Parathyroid adenoma (tissue), 2 donors: Measurements from ENCODE around the gene NTN3.

ENCODE experiments used
- H2AFZ ChIP-seq: fragments of 300-600 bp; sonication (generic); one replicate; pipeline ENCODE4 v1.7.0; 2017; ENCODE audit warnings: antibody characterized with exemption, mild to moderate bottlenecking
- H3K27ac ChIP-seq: fragments of 300-600 bp; sonication (generic); one replicate; pipeline ENCODE4 v1.7.0; 2017
- H3K27me3 ChIP-seq: fragments of 300-600 bp; sonication (generic); one replicate; pipeline ENCODE4 v1.7.0; 2017; ENCODE audit warnings: low read length; ENCODE audit not compliant: control insufficient read depth, insufficient read depth
- H3K36me3 ChIP-seq: fragments of 300-600 bp; sonication (generic); one replicate; pipeline ENCODE4 v1.7.0; 2017; ENCODE audit warnings: low read length; ENCODE audit not compliant: control insufficient read depth, insufficient read depth
- H3K4me1 ChIP-seq: fragments of 300-600 bp; sonication (generic); one replicate; pipeline ENCODE4 v1.7.0; 2017; ENCODE audit warnings: control low read depth
- H3K4me2 ChIP-seq: fragments of 300-600 bp; sonication (generic); one replicate; pipeline ENCODE4 v1.7.0; 2017; ENCODE audit warnings: low read length
- H3K4me3 ChIP-seq: fragments of 300-600 bp; sonication (generic); one replicate; pipeline ENCODE4 v1.7.0; 2017; ENCODE audit warnings: low read depth, low read length
- H3K79me2 ChIP-seq: fragments of 300-600 bp; sonication (generic); one replicate; pipeline ENCODE4 v1.7.0; 2017; ENCODE audit warnings: control low read depth
- H3K9ac ChIP-seq: fragments of 300-600 bp; sonication (generic); one replicate; pipeline ENCODE4 v1.7.0; 2017; ENCODE audit warnings: mild to moderate bottlenecking
- H3K9me3 ChIP-seq: fragments of 300-600 bp; sonication (generic); one replicate; pipeline ENCODE4 v1.7.0; 2017; ENCODE audit warnings: low read length; ENCODE audit not compliant: control insufficient read depth
- TF ChIP-seq, protein P1 (sequence below): fragments of 300-600 bp; sonication (generic); IDR thresholded peaks from one replicate; pipeline ENCODE4 v1.7.0; 2017; ENCODE audit warnings: antibody characterized with exemption, mild to moderate bottlenecking
- donor health status: primary hyperparathyroidism.

NTN3 gene

GRCh38 chr16:2516391-2517240 lies 45.5 kb downstream of the NTN3 start:
- Histone ChIP-seq H3K36me3 (no peaks in the 10 kb centered on the region), H3K4me2 (peak overlapping the region; percentile 98), H3K4me3 (no peak overlapping the region), H3K9ac (no peak overlapping the region), H3K27me3 (no peaks in the 10 kb centered on the region), H3K9me3 (no peaks in the 10 kb centered on the region), H3K27ac (peak overlapping the region; percentile 2), H3K79me2 (peaks cover 53% of the 10 kb centered on the region), H2AFZ (no peak overlapping the region), H3K4me1 (peaks cover 53% of the 10 kb centered on the region)
- TF ChIP-seq, protein P1, sequence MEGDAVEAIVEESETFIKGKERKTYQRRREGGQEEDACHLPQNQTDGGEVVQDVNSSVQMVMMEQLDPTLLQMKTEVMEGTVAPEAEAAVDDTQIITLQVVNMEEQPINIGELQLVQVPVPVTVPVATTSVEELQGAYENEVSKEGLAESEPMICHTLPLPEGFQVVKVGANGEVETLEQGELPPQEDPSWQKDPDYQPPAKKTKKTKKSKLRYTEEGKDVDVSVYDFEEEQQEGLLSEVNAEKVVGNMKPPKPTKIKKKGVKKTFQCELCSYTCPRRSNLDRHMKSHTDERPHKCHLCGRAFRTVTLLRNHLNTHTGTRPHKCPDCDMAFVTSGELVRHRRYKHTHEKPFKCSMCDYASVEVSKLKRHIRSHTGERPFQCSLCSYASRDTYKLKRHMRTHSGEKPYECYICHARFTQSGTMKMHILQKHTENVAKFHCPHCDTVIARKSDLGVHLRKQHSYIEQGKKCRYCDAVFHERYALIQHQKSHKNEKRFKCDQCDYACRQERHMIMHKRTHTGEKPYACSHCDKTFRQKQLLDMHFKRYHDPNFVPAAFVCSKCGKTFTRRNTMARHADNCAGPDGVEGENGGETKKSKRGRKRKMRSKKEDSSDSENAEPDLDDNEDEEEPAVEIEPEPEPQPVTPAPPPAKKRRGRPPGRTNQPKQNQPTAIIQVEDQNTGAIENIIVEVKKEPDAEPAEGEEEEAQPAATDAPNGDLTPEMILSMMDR, result no peak

- Histone ChIP-seq H3K4me1 (peaks cover 40% of the 10 kb centered on the region), H3K4me2 (peak overlapping the region; percentile 2), H3K36me3 (no peaks in the 10 kb centered on the region), H3K4me3 (no peak overlapping the region), H3K27me3 (no peaks in the 10 kb centered on the region), H2AFZ (no peak overlapping the region), H3K79me2 (peaks cover 53% of the 10 kb centered on the region), H3K27ac (no peak overlapping the region), H3K9me3 (no peaks in the 10 kb centered on the region), H3K9ac (no peak overlapping the region)
- TF ChIP-seq, protein P1, result no peak
Observed at GRCh38 chr16:2517954-2518605, 47.0 kb downstream of the NTN3 start.

DNA sequence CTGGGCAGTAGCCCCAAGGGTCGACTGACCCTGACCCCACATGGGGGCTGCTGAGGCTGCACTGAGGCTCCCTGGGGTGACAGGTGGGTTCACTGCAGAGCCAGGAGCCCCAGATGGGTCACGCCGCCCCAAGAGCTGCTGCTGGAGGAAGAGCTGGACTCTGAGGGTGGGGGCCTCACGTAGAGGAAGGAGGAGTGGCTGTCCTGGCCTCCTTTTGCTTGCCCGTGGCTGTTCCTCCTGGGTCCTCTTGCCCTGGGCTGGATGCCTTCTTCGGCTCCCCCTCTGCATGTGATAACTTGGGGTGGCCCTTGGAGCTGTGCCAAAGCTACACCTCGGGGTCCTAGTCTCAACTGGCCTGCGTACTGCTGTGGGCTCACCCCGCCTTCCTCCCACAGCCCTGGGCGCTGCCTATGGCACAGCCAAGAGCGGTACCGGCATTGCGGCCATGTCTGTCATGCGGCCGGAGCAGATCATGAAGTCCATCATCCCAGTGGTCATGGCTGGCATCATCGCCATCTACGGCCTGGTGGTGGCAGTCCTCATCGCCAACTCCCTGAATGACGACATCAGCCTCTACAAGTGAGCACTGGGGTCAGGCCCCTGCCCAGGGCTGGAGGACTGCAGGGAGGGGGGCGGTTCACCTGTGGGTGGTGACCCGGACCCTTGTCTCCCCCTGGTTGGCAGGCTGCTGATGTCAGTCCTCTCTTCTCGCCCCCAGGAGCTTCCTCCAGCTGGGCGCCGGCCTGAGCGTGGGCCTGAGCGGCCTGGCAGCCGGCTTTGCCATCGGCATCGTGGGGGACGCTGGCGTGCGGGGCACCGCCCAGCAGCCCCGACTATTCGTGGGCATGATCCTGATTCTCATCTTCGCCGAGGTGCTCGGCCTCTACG lies 48.0 kb downstream of the NTN3 start:
- Histone ChIP-seq H3K9me3 (no peaks in the 10 kb centered on the region), H3K27ac (peak overlapping the region; percentile 47), H3K27me3 (no peaks in the 10 kb centered on the region), H3K4me3 (peak overlapping the region; percentile 37), H3K36me3 (no peaks in the 10 kb centered on the region), H2AFZ (no peak overlapping the region), H3K4me1 (peaks cover 38% of the 10 kb centered on the region), H3K4me2 (peak overlapping the region; percentile 2), H3K9ac (no peak overlapping the region), H3K79me2 (peaks cover 51% of the 10 kb centered on the region)
- TF ChIP-seq, protein P1, result no peak

DNA sequence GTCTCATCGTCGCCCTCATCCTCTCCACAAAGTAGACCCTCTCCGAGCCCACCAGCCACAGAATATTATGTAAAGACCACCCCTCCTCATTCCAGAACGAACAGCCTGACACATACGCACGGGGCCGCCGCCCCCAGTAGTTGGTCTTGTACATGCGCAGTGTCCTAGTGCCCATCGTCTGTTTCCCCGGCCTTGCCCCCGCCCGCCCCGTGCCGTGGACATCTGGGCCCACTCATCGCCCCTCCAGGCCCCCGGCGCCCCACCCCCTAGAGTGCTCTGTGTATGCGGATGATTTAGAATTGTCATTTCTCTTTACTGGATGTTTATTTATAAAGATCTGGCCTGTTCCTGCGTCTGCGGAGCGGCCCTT lies 48.6 kb downstream of the NTN3 start:
- Histone ChIP-seq H2AFZ (no peak overlapping the region), H3K9me3 (no peaks in the 10 kb centered on the region), H3K36me3 (no peaks in the 10 kb centered on the region), H3K4me1 (peaks cover 38% of the 10 kb centered on the region), H3K4me2 (peak overlapping the region; percentile 57), H3K27ac (peak overlapping the region; percentile 47), H3K27me3 (no peaks in the 10 kb centered on the region), H3K79me2 (peaks cover 47% of the 10 kb centered on the region), H3K9ac (no peak overlapping the region), H3K4me3 (peak overlapping the region; percentile 37)
- TF ChIP-seq, protein P1, result no peak
